H9 (cell line): Measurements from ENCODE around the gene ADGRF1. TPM values are rescaled to one million over a fixed set of nuclear protein-coding genes. Genes with fewer than 3 reads are reported as not detected.

Source experiments
- DNase-seq: peaks from one replicate; pipeline ENCODE4 v3.0.0-alpha.2; 2017
- H2AFZ ChIP-seq: one replicate; pipeline ENCODE4 v1.6.1; 2013; ENCODE audit warnings: mild to moderate bottlenecking, low read length, control low read depth, moderate library complexity
- H2AK5ac ChIP-seq: 2 replicates; pipeline ENCODE4 v1.6.1; 2013; ENCODE audit warnings: low read length, control low read depth, mixed read lengths; ENCODE audit not compliant: insufficient read length
- H2BK120ac ChIP-seq: one replicate; pipeline ENCODE4 v1.6.1; 2013; ENCODE audit warnings: low read depth, mild to moderate bottlenecking, low read length, control low read depth, inconsistent platforms; ENCODE audit not compliant: poor library complexity, severe bottlenecking
- H2BK12ac ChIP-seq: 2 replicates; pipeline ENCODE4 v1.6.1; 2013; ENCODE audit warnings: low read length, control low read depth, mixed read lengths, low read depth; ENCODE audit not compliant: insufficient read length
- H2BK15ac ChIP-seq: 2 replicates; pipeline ENCODE4 v1.6.1; 2013; ENCODE audit warnings: low read depth, low read length, control low read depth
- H2BK20ac ChIP-seq: one replicate; pipeline ENCODE4 v1.6.1; 2013; ENCODE audit warnings: low read depth, mild to moderate bottlenecking, low read length, control low read depth, inconsistent platforms; ENCODE audit not compliant: poor library complexity, severe bottlenecking
- H2BK5ac ChIP-seq: 2 replicates; pipeline ENCODE4 v1.6.1; 2013; ENCODE audit warnings: low read length, control low read depth, mixed read lengths; ENCODE audit not compliant: insufficient read length
- H3K14ac ChIP-seq: 2 replicates; pipeline ENCODE4 v1.6.1; 2013; ENCODE audit warnings: low read length, control low read depth; ENCODE audit not compliant: insufficient read depth
- H3K18ac ChIP-seq: 2 replicates; pipeline ENCODE4 v1.6.1; 2013; ENCODE audit warnings: low read depth, mild to moderate bottlenecking, mixed read lengths, low read length, control low read depth; ENCODE audit not compliant: insufficient read length
- H3K23ac ChIP-seq: 2 replicates; pipeline ENCODE4 v1.6.1; 2013; ENCODE audit warnings: low read length, control low read depth, mixed read lengths, low read depth; ENCODE audit not compliant: insufficient read length
- H3K23me2 ChIP-seq: 2 replicates; pipeline ENCODE4 v1.6.1; 2013; ENCODE audit warnings: low read depth, mild to moderate bottlenecking, mixed read lengths, low read length, control low read depth; ENCODE audit not compliant: insufficient read length, poor library complexity, severe bottlenecking
- H3K27ac ChIP-seq: 2 replicates; pipeline ENCODE4 v1.5.1; 2013; ENCODE audit warnings: low read length, control low read depth, mixed read lengths, low read depth; ENCODE audit not compliant: insufficient read length
- H3K27me3 ChIP-seq: 2 replicates; pipeline ENCODE4 v1.6.1; 2013; ENCODE audit warnings: low read length, control low read depth, inconsistent platforms; ENCODE audit not compliant: insufficient read depth
- H3K4ac ChIP-seq: 2 replicates; pipeline ENCODE4 v1.6.1; 2013; ENCODE audit warnings: low read depth, mild to moderate bottlenecking, control low read depth, inconsistent platforms, low read length, moderate library complexity
- H3K4me1 ChIP-seq: 2 replicates; pipeline ENCODE4 v1.6.1; 2013; ENCODE audit warnings: low read length, control low read depth, inconsistent platforms; ENCODE audit not compliant: insufficient read depth
- H3K4me2 ChIP-seq: 2 replicates; pipeline ENCODE4 v1.6.1; 2013; ENCODE audit warnings: low read length, control low read depth, mixed read lengths; ENCODE audit not compliant: insufficient read length, insufficient read depth
- H3K56ac ChIP-seq: 2 replicates; pipeline ENCODE4 v1.6.1; 2013; ENCODE audit warnings: low read depth, mild to moderate bottlenecking, mixed read lengths, low read length, control low read depth; ENCODE audit not compliant: insufficient read length
- H3K79me1 ChIP-seq: 2 replicates; pipeline ENCODE4 v1.6.1; 2013; ENCODE audit warnings: low read depth, mild to moderate bottlenecking, moderate library complexity, low read length, control low read depth, inconsistent platforms; ENCODE audit not compliant: insufficient read depth, poor library complexity, severe bottlenecking
- H3K79me2 ChIP-seq: 2 replicates; pipeline ENCODE4 v1.6.1; 2013; ENCODE audit warnings: low read length, control low read depth, inconsistent platforms; ENCODE audit not compliant: insufficient read depth
- H3K9ac ChIP-seq: 2 replicates; pipeline ENCODE4 v1.6.1; 2013; ENCODE audit warnings: low read length, control low read depth, mixed read lengths; ENCODE audit not compliant: insufficient read length; ENCODE audit errors: extremely low read depth
- H3K9me3 ChIP-seq: one replicate; pipeline ENCODE4 v1.6.1; 2013; ENCODE audit warnings: low read depth, low read length, inconsistent platforms; ENCODE audit not compliant: control insufficient read depth
- H3T11ph ChIP-seq: one replicate; pipeline ENCODE4 v1.6.1; 2013; ENCODE audit warnings: mild to moderate bottlenecking, low read length, control low read depth, inconsistent platforms
- H4K20me1 ChIP-seq: one replicate; pipeline ENCODE4 v1.6.1; 2013; ENCODE audit not compliant: control insufficient read depth, insufficient read length, insufficient read depth
- H4K5ac ChIP-seq: 2 replicates; pipeline ENCODE4 v1.6.1; 2013; ENCODE audit warnings: low read depth, mild to moderate bottlenecking, mixed read lengths, low read length, control low read depth; ENCODE audit not compliant: insufficient read length
- H4K8ac ChIP-seq: replicated peaks from 2 replicates; pipeline ENCODE4 v1.6.1; 2013; ENCODE audit warnings: low read length, control low read depth, mixed read lengths, low read depth; ENCODE audit not compliant: insufficient read length
- H4K91ac ChIP-seq: 2 replicates; pipeline ENCODE4 v1.6.1; 2013; ENCODE audit warnings: low read depth, mild to moderate bottlenecking, moderate library complexity, mixed read lengths, low read length, control low read depth; ENCODE audit not compliant: insufficient read length
- H3K27ac Mint-ChIP-seq, 3 experiments: 2 replicates in 2 of 3; 3 replicates in 1 of 3; pipeline ENCODE4 v1.8.0; 2020 to 2021; ENCODE audit warnings: mixed read lengths in 3 of 3, mild to moderate bottlenecking in 1 of 3, moderate library complexity in 1 of 3
- H3K27me3 Mint-ChIP-seq: 2 replicates; pipeline ENCODE4 v1.8.0; 2021; ENCODE audit warnings: low read depth, mild to moderate bottlenecking, moderate library complexity, mixed read lengths
- H3K36me3 Mint-ChIP-seq, 3 experiments: 2 replicates in 2 of 3; 3 replicates in 1 of 3; pipeline ENCODE4 v1.8.0; 2020 to 2021; ENCODE audit warnings: low read depth in 3 of 3, mixed read lengths in 3 of 3; ENCODE audit not compliant: insufficient read depth in 1 of 3
- H3K4me1 Mint-ChIP-seq, 2 experiments: 2 replicates each; pipeline ENCODE4 v1.8.0; 2020; ENCODE audit warnings: mixed read lengths in 2 of 2
- H3K4me3 Mint-ChIP-seq, 2 experiments: 2 replicates in 1 of 2; 3 replicates in 1 of 2; pipeline ENCODE4 v1.8.0; 2020 to 2021; ENCODE audit warnings: mild to moderate bottlenecking in 2 of 2, mixed read lengths in 2 of 2, moderate library complexity in 1 of 2
- H3K9me3 Mint-ChIP-seq, 2 experiments: 2 replicates in 1 of 2; 3 replicates in 1 of 2; pipeline ENCODE4 v1.8.0; 2020; ENCODE audit warnings: mild to moderate bottlenecking in 2 of 2, mixed read lengths in 2 of 2, moderate library complexity in 1 of 2
- CTCF ChIP-seq: fragments of 200-600 bp; sonication (generic); conservative IDR thresholded peaks from 3 replicates; pipeline ENCODE4 v1.8.0; 2021; ENCODE audit warnings: antibody characterized with exemption, mild to moderate bottlenecking
- WGBS: extraction: QIAGEN DNeasy Blood & Tissue Kit; methylation state at CpG from one replicate; pipeline ENCODE4 v1.1.7; 2013; ENCODE audit warnings: missing lambda C conversion rate, low lambda C conversion rate, mixed read lengths; ENCODE audit not compliant: insufficient read length; ENCODE audit errors: extremely low coverage; 5-methylcytosine and 5-hydroxymethylcytosine counted together
- total RNA-seq: library from RNA; stranded (reverse); gene quantifications from 2 replicates; pipeline ENCODE4 v1.2.1, GENCODE V29; 2021

Gene ADGRF1
- total RNA-seq, 1 experiment from 2014 or later = not detected

- peaks cover 6% of the 10 kb centered on the region in 2 experiments for H3K4me1 Mint-ChIP-seq
- Histone ChIP-seq H4K8ac (no peak overlapping the region), H3K4me1 (no peaks in the 10 kb centered on the region; the same call in 1 of the 2 replicates), H3K27ac (no peak overlapping the region), H3K56ac (no peak overlapping the region), H3K23ac (no peak overlapping the region), H3K23me2 (no peaks in the 10 kb centered on the region), H2AK5ac (no peak overlapping the region), H3K27me3 (no peaks in the 10 kb centered on the region), H2BK15ac (no peak overlapping the region), H2BK120ac (no peak overlapping the region), H2BK20ac (no peak overlapping the region), H3K79me1 (no peaks in the 10 kb centered on the region), H3K4ac (no peak overlapping the region), H3K9ac (no peak overlapping the region), H3K18ac (no peak overlapping the region), H3K9me3 (no peaks in the 10 kb centered on the region), H3K79me2 (no peaks in the 10 kb centered on the region), H4K5ac (no peak overlapping the region), H4K91ac (no peak overlapping the region), H2BK12ac (no peak overlapping the region), H2AFZ (no peak overlapping the region), H3K14ac (no peak overlapping the region), H2BK5ac (no peak overlapping the region), H3T11ph (no peak overlapping the region), H3K4me2 (no peak overlapping the region), H4K20me1 (no peaks in the 10 kb centered on the region)
- no peaks in the 10 kb centered on the region for H3K27me3 Mint-ChIP-seq
- no peak overlapping the region for H3K4me3 Mint-ChIP-seq
- WGBS = no CpG with 5 or more reads among the region's 5 CpGs
- TF ChIP-seq CTCF = no peak
- no peaks in the 10 kb centered on the region for H3K9me3 Mint-ChIP-seq
- no peak for DNase-seq
- no peak overlapping the region for H3K27ac Mint-ChIP-seq
- H3K36me3 Mint-ChIP-seq = no peaks in the 10 kb centered on the region
These were observed 80.4 kb downstream of the ADGRF1 start for GRCh38 chr6:46961711-46962110.
